ENCODE results near the gene PPP3CA. TPM values are rescaled to one million over a fixed set of nuclear protein-coding genes. Genes with fewer than 3 reads are reported as not detected.

PPP3CA gene
- total and polyA plus RNA-seq, 2 experiments from 2014 or later = 42.3 to 42.8 TPM

DNA sequence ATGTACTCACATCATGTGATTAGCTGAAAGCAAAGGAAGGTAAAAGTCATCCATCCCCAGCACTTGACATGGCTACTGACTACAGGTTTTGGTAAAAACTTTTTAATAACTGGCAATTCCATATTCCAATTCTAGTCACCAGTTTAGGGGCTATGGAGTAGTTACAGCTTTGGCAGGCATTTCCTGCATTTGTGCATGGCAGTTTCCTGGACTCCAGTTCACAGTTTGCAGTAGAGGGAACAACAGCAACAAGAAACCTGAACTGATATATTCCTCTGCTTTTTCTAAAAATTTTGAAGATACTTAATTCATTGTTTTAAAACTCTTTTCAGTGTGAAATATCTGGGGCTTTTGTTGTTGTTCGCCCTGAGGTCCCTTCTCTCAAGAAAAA is 184.3 kb downstream of the PPP3CA start:
- WGBS, 2 experiments (ENCODE audit: low coverage in 1 of 2, low lambda C conversion rate in 2 of 2, missing lambda C conversion rate in 2 of 2) = 95 to 100% methylated on average over 1 of the region's 1 CpG
- Histone ChIP-seq H3K27ac (no peak overlapping the region), H3K4me2 (ENCODE audit: unreplicated experiment) (no peak overlapping the region), H3K9me3 (ENCODE audit: low read depth) (no peaks in the 10 kb centered on the region), H3K27me3 (replicated peaks; ENCODE audit: insufficient read depth) (no peaks in the 10 kb centered on the region), H2AFZ (no peak overlapping the region), H3K4me3 (no peak overlapping the region), H3K9me2 (ENCODE audit: insufficient read depth) (no peaks in the 10 kb centered on the region), H3K4me1 (ENCODE audit: insufficient read depth) (peaks cover 10% of the 10 kb centered on the region), H3K9ac (no peak overlapping the region), H3K79me2 (ENCODE audit: insufficient read depth) (peaks cover 68% of the 10 kb centered on the region), H3K36me3 (ENCODE audit: low read depth) (no peaks in the 10 kb centered on the region), H4K20me1 (ENCODE audit: insufficient read depth) (no peaks in the 10 kb centered on the region; the same call in 1 of the 2 replicates), H3F3A (ENCODE audit: insufficient read depth) (peaks cover 16% of the 10 kb centered on the region)
- in situ Hi-C loops (cut with MboI) = no loop called here
- DNase-seq = no peak
- TF ChIP-seq EZH2 (IDR thresholded peaks at IDR 0.05; ENCODE audit: insufficient read depth, poor library complexity, severe bottlenecking) = no peak
- no peak for TF ChIP-seq EZH2phosphoT487 (IDR thresholded peaks at IDR 0.05; ENCODE audit: insufficient read depth, low read depth)

GRCh38 chr4:101160792-101161592 is 186.3 kb downstream of the PPP3CA start:
- H3K9ac ChIP-seq = no peak overlapping the region
- H3K9me2 ChIP-seq (ENCODE audit: insufficient read depth) = no peaks in the 10 kb centered on the region
- H3K9me3 ChIP-seq (ENCODE audit: low read depth) = no peaks in the 10 kb centered on the region
- H3F3A ChIP-seq (ENCODE audit: insufficient read depth) = peaks cover 23% of the 10 kb centered on the region
- H3K4me1 ChIP-seq (ENCODE audit: insufficient read depth) = peaks cover 30% of the 10 kb centered on the region
- H3K36me3 ChIP-seq (ENCODE audit: low read depth) = no peaks in the 10 kb centered on the region
- TF ChIP-seq EZH2 (IDR thresholded peaks at IDR 0.05; ENCODE audit: insufficient read depth, poor library complexity, severe bottlenecking) (no peak), EZH2phosphoT487 (IDR thresholded peaks at IDR 0.05; ENCODE audit: insufficient read depth, low read depth) (no peak)
- H3K79me2 ChIP-seq (ENCODE audit: insufficient read depth) = peaks cover 64% of the 10 kb centered on the region
- H2AFZ ChIP-seq = no peak overlapping the region
- no peaks in the 10 kb centered on the region; the same call in 1 of the 2 replicates for H4K20me1 ChIP-seq (ENCODE audit: insufficient read depth)
- no peak for DNase-seq
- 97 to 99% methylated on average over 5 of the region's 5 CpGs for WGBS, 2 experiments (ENCODE audit: low coverage in 1 of 2, low lambda C conversion rate in 2 of 2, missing lambda C conversion rate in 2 of 2)
- H3K4me3 ChIP-seq = no peak overlapping the region
- no peak overlapping the region for H3K4me2 ChIP-seq (ENCODE audit: unreplicated experiment)
- in situ Hi-C loops (cut with MboI) = no loop called here
- no peak overlapping the region for H3K27ac ChIP-seq
- H3K27me3 ChIP-seq (replicated peaks; ENCODE audit: insufficient read depth) = no peaks in the 10 kb centered on the region

- peak overlapping the region; percentile 56 for H3K27ac ChIP-seq
- 0 out of 2 replicates have a peak overlapping the region, but pooled peaks have one; percentile 52 for H3K9ac ChIP-seq
- H3K9me3 ChIP-seq (ENCODE audit: low read depth) = no peaks in the 10 kb centered on the region
- peaks cover 39% of the 10 kb centered on the region for H3K4me1 ChIP-seq (ENCODE audit: insufficient read depth)
- in situ Hi-C loops (cut with MboI) = no loop called here
- DNase-seq = no peak
- H4K20me1 ChIP-seq (ENCODE audit: insufficient read depth) = no peaks in the 10 kb centered on the region
- peak overlapping the region; percentile 39 for H3K4me3 ChIP-seq
- H3K27me3 ChIP-seq (replicated peaks; ENCODE audit: insufficient read depth) = no peaks in the 10 kb centered on the region
- peak overlapping the region; percentile 13; the same call in 1 of the 2 replicates for H2AFZ ChIP-seq
- peak overlapping the region; percentile 76 for H3K4me2 ChIP-seq (ENCODE audit: unreplicated experiment)
- H3F3A ChIP-seq (ENCODE audit: insufficient read depth) = peaks cover 32% of the 10 kb centered on the region
- H3K9me2 ChIP-seq (ENCODE audit: insufficient read depth) = no peaks in the 10 kb centered on the region
- TF ChIP-seq EZH2phosphoT487 (IDR thresholded peaks at IDR 0.05; ENCODE audit: insufficient read depth, low read depth) (no peak), EZH2 (IDR thresholded peaks at IDR 0.05; ENCODE audit: insufficient read depth, poor library complexity, severe bottlenecking) (no peak)
- H3K36me3 ChIP-seq (ENCODE audit: low read depth) = no peaks in the 10 kb centered on the region
- peaks cover 57% of the 10 kb centered on the region for H3K79me2 ChIP-seq (ENCODE audit: insufficient read depth)
- 48 to 55% methylated on average over 3 of the region's 3 CpGs for WGBS, 2 experiments (ENCODE audit: low coverage in 1 of 2, low lambda C conversion rate in 2 of 2, missing lambda C conversion rate in 2 of 2)
Measured at GRCh38 chr4:101158507-101158906, 188.8 kb downstream of the PPP3CA start.

- Histone ChIP-seq H3K79me2 (ENCODE audit: insufficient read depth) (peaks cover 61% of the 10 kb centered on the region), H3K4me3 (peak overlapping the region; percentile 39), H3K9me3 (ENCODE audit: low read depth) (no peaks in the 10 kb centered on the region), H3K9ac (peak overlapping the region; percentile 52), H4K20me1 (ENCODE audit: insufficient read depth) (no peaks in the 10 kb centered on the region), H3K4me2 (ENCODE audit: unreplicated experiment) (peak overlapping the region; percentile 76), H3K9me2 (ENCODE audit: insufficient read depth) (no peaks in the 10 kb centered on the region), H3K27ac (peak overlapping the region; percentile 56), H3K4me1 (ENCODE audit: insufficient read depth) (peaks cover 39% of the 10 kb centered on the region), H3F3A (ENCODE audit: insufficient read depth) (peaks cover 32% of the 10 kb centered on the region), H3K27me3 (replicated peaks; ENCODE audit: insufficient read depth) (no peaks in the 10 kb centered on the region), H3K36me3 (ENCODE audit: low read depth) (no peaks in the 10 kb centered on the region), H2AFZ (peak overlapping the region; percentile 13; the same call in 1 of the 2 replicates)
- DNase-seq = peak; percentile 73
- WGBS, 2 experiments (ENCODE audit: low coverage in 1 of 2, low lambda C conversion rate in 2 of 2, missing lambda C conversion rate in 2 of 2) = 15 to 16% methylated on average over 3 of the region's 3 CpGs
- TF ChIP-seq EZH2phosphoT487 (IDR thresholded peaks at IDR 0.05; ENCODE audit: insufficient read depth, low read depth) (no peak), EZH2 (IDR thresholded peaks at IDR 0.05; ENCODE audit: insufficient read depth, poor library complexity, severe bottlenecking) (no peak)
- in situ Hi-C loops (cut with MboI) = no loop called here
Measured at GRCh38 chr4:101158134-101158482, 189.2 kb downstream of the PPP3CA start.
